ENCODE data around the gene COG7.

The COG7 gene

DNA sequence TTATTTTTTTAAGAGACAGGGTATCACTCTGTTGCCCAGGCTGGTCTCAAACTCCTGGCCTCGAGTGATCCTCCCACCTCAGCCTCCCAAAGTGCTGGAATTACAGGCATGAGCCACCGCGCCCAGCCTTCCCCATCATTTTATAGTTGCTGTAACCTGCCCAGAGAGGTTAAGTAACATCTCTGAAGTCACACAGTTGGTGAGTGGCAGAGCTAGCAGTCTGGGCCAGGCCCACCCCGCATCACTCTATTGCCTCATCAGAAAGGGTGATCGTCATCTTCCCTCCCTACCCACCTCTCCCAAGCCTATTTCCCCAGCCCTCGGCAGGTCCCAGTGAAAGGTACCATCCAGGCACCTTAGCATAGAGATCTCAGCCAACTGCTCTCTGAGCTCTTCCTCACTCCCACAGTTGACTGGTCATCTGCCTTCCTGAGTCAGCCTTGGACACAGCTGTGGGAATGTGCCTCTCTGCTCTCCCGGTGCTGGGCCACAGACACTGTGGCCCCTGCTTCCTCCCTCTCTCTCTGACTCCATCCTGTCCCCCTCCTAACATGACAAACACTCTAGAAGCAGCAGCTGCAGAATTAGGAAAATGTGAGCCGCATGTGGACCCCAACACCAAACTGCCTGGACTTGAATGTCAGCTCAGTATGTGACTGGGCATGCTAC is 93.8 kb downstream of the COG7 start:
- DNase-seq (ENCODE audit: low read depth): no peak
- H3K4me3 ChIP-seq (ENCODE audit: low read depth, low read length): no peak overlapping the region
- TF ChIP-seq, protein P1, sequence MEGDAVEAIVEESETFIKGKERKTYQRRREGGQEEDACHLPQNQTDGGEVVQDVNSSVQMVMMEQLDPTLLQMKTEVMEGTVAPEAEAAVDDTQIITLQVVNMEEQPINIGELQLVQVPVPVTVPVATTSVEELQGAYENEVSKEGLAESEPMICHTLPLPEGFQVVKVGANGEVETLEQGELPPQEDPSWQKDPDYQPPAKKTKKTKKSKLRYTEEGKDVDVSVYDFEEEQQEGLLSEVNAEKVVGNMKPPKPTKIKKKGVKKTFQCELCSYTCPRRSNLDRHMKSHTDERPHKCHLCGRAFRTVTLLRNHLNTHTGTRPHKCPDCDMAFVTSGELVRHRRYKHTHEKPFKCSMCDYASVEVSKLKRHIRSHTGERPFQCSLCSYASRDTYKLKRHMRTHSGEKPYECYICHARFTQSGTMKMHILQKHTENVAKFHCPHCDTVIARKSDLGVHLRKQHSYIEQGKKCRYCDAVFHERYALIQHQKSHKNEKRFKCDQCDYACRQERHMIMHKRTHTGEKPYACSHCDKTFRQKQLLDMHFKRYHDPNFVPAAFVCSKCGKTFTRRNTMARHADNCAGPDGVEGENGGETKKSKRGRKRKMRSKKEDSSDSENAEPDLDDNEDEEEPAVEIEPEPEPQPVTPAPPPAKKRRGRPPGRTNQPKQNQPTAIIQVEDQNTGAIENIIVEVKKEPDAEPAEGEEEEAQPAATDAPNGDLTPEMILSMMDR (IDR thresholded peaks at IDR 0.05; ENCODE audit: low read depth, low read length, missing control alignments): no peak
- in situ Hi-C loops (cut with HindIII; ENCODE audit: low sequenced_read_pairs): no loop called here

- TF ChIP-seq, protein P1 (IDR thresholded peaks at IDR 0.05; ENCODE audit: low read depth, low read length, missing control alignments): no peak
- H3K4me3 ChIP-seq (ENCODE audit: low read depth, low read length): no peak overlapping the region
- no peak for DNase-seq (ENCODE audit: low read depth)
- in situ Hi-C loops (cut with HindIII; ENCODE audit: low sequenced_read_pairs): no loop called here
Measured at GRCh38 chr16:23357761-23358290, 95.2 kb downstream of the COG7 start.

- no peak for DNase-seq (ENCODE audit: low read depth)
- no peak overlapping the region for H3K4me3 ChIP-seq (ENCODE audit: low read depth, low read length)
- TF ChIP-seq, protein P1 (IDR thresholded peaks at IDR 0.05; ENCODE audit: low read depth, low read length, missing control alignments): no peak
- in situ Hi-C loops (cut with HindIII; ENCODE audit: low sequenced_read_pairs): no loop called here
Measured at GRCh38 chr16:23356941-23357340, 96.0 kb downstream of the COG7 start.

DNA sequence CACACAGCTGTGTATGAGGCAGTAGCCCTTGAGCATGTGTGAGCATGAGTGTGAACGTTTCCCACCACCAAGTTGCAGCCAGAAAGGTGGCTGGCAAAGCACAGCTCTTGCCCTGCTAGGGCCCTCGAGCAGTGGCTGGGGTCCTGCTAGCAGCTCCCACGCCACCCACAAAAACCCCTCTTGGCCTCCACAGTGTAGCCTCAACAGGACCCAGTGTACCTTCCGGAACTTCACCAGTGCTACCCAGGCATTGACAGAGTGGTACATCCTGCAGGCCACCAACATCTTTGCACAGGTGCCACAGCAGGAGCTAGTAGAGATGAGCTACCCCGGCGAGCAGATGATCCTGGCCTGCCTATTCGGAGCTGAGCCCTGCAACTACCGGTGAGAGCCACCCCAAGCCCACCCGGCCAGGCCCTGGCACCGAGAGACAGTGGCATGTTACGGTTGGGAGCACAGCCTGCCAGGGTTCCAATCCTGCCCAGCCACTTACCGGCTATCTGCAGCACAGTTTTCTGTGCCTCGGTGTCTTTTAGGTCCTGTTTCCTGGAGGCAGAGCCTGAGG is 97.8 kb downstream of the COG7 start:
- H3K4me3 ChIP-seq (ENCODE audit: low read depth, low read length): no peak overlapping the region
- DNase-seq (ENCODE audit: low read depth): no peak
- in situ Hi-C loops (cut with HindIII; ENCODE audit: low sequenced_read_pairs): no loop called here
- TF ChIP-seq, protein P1 (IDR thresholded peaks at IDR 0.05; ENCODE audit: low read depth, low read length, missing control alignments): no peak

GRCh38 chr16:23354246-23354645 is 98.7 kb downstream of the COG7 start:
- TF ChIP-seq, protein P1 (IDR thresholded peaks at IDR 0.05; ENCODE audit: low read depth, low read length, missing control alignments): no peak
- H3K4me3 ChIP-seq (ENCODE audit: low read depth, low read length): no peak overlapping the region
- DNase-seq (ENCODE audit: low read depth): no peak
- in situ Hi-C loops (cut with HindIII; ENCODE audit: low sequenced_read_pairs): loop anchor here (5.0 kb wide), 1 partner anchor 72 kb away; no protein-coding TSS in a partner anchor

DNA sequence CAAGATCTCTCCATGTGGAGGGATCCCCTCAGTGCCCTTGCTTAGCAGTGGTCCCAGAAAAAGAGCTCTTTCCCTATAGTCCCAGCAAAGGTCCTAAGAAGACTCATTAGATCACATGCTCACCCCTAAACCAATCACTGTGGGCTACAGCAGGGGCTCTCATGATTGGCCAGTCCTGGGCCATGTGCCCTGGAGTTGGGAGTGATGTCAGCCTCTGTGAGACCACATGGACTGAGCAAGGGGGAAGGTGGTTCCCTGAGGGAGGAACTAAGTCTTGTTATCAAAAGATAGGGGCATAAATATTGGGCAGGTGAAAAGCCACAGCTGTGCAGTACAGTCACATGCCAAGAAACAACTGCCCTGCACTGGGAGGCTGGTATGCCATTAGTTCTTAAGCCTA is 99.5 kb downstream of the COG7 start:
- in situ Hi-C loops (cut with HindIII; ENCODE audit: low sequenced_read_pairs): loop anchor here (5.0 kb wide), 1 partner anchor 71 kb away; no protein-coding TSS in a partner anchor
- H3K4me3 ChIP-seq (ENCODE audit: low read depth, low read length): no peak overlapping the region
- no peak for DNase-seq (ENCODE audit: low read depth)
- TF ChIP-seq, protein P1 (IDR thresholded peaks at IDR 0.05; ENCODE audit: low read depth, low read length, missing control alignments): no peak

Data from astrocyte of the cerebellum (primary cell).